PC-3 (cell line): ENCODE measurements around the gene SRRD.

Experiments
- EZH2 ChIP-seq: fragments of 300-600 bp; sonication (generic); IDR thresholded peaks from one replicate; pipeline ENCODE4 v1.6.1; 2017; ENCODE audit warnings: antibody characterized with exemption, mild to moderate bottlenecking, low read length; ENCODE audit not compliant: unreplicated experiment
- TF ChIP-seq, protein P1 (sequence below): fragments of 300-600 bp; sonication (generic); conservative IDR thresholded peaks from 2 replicates; pipeline ENCODE4 v1.5.1; 2017; ENCODE audit warnings: antibody characterized with exemption, low read depth, mild to moderate bottlenecking, low read length

DNA sequence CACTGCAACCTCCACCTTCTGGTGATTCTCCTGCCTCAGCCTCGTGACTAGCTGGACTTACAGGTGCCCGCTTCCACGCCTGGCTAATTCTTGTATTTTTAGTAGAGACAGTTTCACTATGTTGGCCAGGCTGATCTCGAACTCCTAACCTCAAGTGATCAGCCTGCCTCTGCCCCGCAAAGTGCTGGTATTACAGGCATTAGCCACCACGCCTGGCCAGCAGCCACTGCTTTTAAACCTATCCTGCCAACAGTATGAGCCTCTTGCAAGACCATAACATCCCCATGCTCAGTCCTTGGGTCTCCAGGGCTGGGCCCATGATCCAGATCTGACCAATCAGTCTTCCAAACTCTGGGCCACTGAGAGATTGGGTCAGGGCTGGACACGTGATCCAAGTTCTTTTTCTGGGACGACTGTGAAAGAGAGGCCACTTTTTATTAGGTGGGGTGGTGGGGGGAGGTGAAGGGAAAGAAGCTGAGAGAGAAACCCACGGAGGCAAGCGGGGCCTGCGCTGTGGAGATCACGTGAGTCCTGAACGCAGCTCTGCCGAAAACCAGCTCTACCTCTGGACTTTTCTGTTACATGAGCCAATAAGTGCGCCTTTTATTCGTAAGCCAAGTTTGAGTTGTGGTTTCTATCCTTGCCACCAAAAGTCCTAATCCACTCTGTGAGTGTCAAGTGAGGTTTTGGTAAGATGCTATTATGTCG, 36.7 kb upstream of the SRRD start:
- TF ChIP-seq, protein P1, sequence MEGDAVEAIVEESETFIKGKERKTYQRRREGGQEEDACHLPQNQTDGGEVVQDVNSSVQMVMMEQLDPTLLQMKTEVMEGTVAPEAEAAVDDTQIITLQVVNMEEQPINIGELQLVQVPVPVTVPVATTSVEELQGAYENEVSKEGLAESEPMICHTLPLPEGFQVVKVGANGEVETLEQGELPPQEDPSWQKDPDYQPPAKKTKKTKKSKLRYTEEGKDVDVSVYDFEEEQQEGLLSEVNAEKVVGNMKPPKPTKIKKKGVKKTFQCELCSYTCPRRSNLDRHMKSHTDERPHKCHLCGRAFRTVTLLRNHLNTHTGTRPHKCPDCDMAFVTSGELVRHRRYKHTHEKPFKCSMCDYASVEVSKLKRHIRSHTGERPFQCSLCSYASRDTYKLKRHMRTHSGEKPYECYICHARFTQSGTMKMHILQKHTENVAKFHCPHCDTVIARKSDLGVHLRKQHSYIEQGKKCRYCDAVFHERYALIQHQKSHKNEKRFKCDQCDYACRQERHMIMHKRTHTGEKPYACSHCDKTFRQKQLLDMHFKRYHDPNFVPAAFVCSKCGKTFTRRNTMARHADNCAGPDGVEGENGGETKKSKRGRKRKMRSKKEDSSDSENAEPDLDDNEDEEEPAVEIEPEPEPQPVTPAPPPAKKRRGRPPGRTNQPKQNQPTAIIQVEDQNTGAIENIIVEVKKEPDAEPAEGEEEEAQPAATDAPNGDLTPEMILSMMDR, result no peak
- no peak for TF ChIP-seq EZH2
